Measurements from ENCODE around the gene PABPN1L.

- no peak for TF ChIP-seq CTCF (IDR thresholded peaks at IDR 0.05; ENCODE audit: low read depth, low read length, poor library complexity, severe bottlenecking)
- TF ChIP-seq EZH2phosphoT487 (IDR thresholded peaks at IDR 0.05; ENCODE audit: borderline replicate concordance, low read length) = no peak
Measured at GRCh38 chr16:88878356-88878755, 11.9 kb upstream of the PABPN1L start.

Data from DOHH2 (cell line).